C1 segment of cervical spinal cord (tissue), 14 donors: ENCODE measurements around the gene RBM20.
A peak's percentile ranks its signal among the peaks of the same experiment; 100 is the strongest.

Source experiments
- DNase-seq, 14 donors: peaks; one replicate each; lab custom pipeline; 2025; lab: John Stamatoyannopoulos, UW

The RBM20 gene

GRCh38 chr10:110672580-110672919 lies 28.4 kb downstream of the RBM20 start:
- DNase-seq, result no peak

GRCh38 chr10:110676016-110676415 lies 31.9 kb downstream of the RBM20 start:
- no peak for DNase-seq

GRCh38 chr10:110679486-110680272 lies 35.5 kb downstream of the RBM20 start:
- DNase-seq, result peak in 2 of 14 donors; percentile 12 to 70

- DNase-seq, result peak in 1 of 14 donors; percentile 10
These were observed 36.3 kb downstream of the RBM20 start for GRCh38 chr10:110680273-110681020.

- peak in 2 of 14 donors; percentile 1 to 9 for DNase-seq
These were observed 37.0 kb downstream of the RBM20 start for GRCh38 chr10:110681023-110681681.

- no peak for DNase-seq
These were observed 38.2 kb downstream of the RBM20 start for GRCh38 chr10:110682348-110682747.

- DNase-seq, result no peak
These were observed 40.8 kb downstream of the RBM20 start for GRCh38 chr10:110684800-110685446.

- DNase-seq, result no peak
These were observed 41.9 kb downstream of the RBM20 start for GRCh38 chr10:110686047-110686446.

- DNase-seq, result no peak
These were observed 42.8 kb downstream of the RBM20 start for GRCh38 chr10:110686949-110687348.

- DNase-seq, result no peak
These were observed 43.3 kb downstream of the RBM20 start for GRCh38 chr10:110687400-110687799.

- DNase-seq, result no peak
These were observed 47.0 kb downstream of the RBM20 start for GRCh38 chr10:110691139-110691538.

- DNase-seq, result no peak
These were observed 50.1 kb downstream of the RBM20 start for GRCh38 chr10:110694263-110694662.

GRCh38 chr10:110694820-110695538 lies 50.8 kb downstream of the RBM20 start:
- DNase-seq, result no peak

GRCh38 chr10:110695539-110695886 lies 51.4 kb downstream of the RBM20 start:
- DNase-seq, result no peak

- no peak for DNase-seq
These were observed 52.3 kb downstream of the RBM20 start for GRCh38 chr10:110696436-110696835.

- DNase-seq, result no peak
These were observed 54.2 kb downstream of the RBM20 start for GRCh38 chr10:110698340-110698739.

GRCh38 chr10:110698782-110699201 lies 54.7 kb downstream of the RBM20 start:
- DNase-seq, result no peak

- no peak for DNase-seq
These were observed 55.8 kb downstream of the RBM20 start for GRCh38 chr10:110699859-110700468.

- no peak for DNase-seq
These were observed 56.9 kb downstream of the RBM20 start for GRCh38 chr10:110700947-110701616.

GRCh38 chr10:110701617-110701971 lies 57.5 kb downstream of the RBM20 start:
- no peak for DNase-seq
